Measurements from ENCODE around the gene CPD.
"Not testable (repeated sequence)": the region's sequence is repeated elsewhere in the genome, so short reads cannot be mapped to it uniquely, and the experiment has no call there.

The CPD gene

DNA sequence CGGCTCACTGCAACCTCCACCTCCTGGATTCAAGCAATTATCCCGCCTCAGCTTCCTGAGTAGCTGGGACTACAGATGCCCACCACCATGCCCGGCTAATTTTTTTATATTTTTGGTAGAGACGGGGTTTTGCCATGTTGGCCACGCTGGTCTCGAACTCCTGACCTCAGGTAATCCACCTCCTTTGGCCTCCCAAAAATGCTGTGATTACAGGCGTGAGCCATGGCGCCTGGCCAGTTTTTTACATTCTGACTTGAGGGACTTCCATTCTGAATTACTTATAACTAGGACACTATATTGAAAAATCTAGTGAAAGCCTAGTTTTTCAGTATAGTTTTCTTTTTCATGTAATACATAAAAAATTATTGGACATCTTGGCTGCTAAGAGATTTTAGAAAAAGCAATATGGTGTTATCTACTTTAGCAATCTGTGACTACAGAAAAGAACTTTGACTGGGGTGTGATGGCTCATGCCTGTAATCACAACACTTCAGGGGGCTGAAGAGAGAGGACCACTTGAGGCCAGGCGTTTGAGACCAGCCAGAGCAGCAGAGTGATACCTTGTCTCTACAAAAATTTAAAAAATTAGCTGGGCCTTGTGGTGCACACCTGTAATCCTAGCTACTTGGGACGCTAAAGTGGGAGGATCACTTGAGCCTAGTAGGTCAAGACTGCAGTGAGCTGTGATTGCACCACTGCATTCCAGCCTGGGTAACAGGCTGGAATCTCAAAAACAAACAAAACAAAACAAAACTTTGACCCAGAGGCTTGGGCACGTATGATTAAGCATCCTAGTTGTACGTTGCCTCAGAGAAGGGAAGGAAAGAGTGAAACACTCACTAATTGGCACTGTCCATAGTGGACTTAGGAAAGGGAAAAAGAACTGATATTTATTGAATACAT, 71.6 kb downstream of the CPD start:
- no peaks in the 10 kb centered on the region for H3K27me3 ChIP-seq (ENCODE audit: low read depth, low read length)
- no peak overlapping the region for H2AFZ ChIP-seq (ENCODE audit: low read depth, low read length)
- no peaks in the 10 kb centered on the region for H4K20me1 ChIP-seq (ENCODE audit: insufficient read depth, low read length)
- no peaks in the 10 kb centered on the region for H3K9me3 ChIP-seq (ENCODE audit: insufficient read depth, low read length)
- H3K36me3 ChIP-seq (replicated peaks; ENCODE audit: low read depth, low read length) = peaks cover 5% of the 10 kb centered on the region
- TF ChIP-seq, protein P1, sequence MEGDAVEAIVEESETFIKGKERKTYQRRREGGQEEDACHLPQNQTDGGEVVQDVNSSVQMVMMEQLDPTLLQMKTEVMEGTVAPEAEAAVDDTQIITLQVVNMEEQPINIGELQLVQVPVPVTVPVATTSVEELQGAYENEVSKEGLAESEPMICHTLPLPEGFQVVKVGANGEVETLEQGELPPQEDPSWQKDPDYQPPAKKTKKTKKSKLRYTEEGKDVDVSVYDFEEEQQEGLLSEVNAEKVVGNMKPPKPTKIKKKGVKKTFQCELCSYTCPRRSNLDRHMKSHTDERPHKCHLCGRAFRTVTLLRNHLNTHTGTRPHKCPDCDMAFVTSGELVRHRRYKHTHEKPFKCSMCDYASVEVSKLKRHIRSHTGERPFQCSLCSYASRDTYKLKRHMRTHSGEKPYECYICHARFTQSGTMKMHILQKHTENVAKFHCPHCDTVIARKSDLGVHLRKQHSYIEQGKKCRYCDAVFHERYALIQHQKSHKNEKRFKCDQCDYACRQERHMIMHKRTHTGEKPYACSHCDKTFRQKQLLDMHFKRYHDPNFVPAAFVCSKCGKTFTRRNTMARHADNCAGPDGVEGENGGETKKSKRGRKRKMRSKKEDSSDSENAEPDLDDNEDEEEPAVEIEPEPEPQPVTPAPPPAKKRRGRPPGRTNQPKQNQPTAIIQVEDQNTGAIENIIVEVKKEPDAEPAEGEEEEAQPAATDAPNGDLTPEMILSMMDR (IDR thresholded peaks at IDR 0.05; ENCODE audit: low read depth, low read length) = no peak
- no peak for TF ChIP-seq EZH2phosphoT487 (IDR thresholded peaks at IDR 0.05; ENCODE audit: low read depth)
- H3K4me3 ChIP-seq (ENCODE audit: low read length) = no peak overlapping the region
- no peak overlapping the region for H3K4me2 ChIP-seq (ENCODE audit: low read length)
- no peak overlapping the region for H3K9ac ChIP-seq (ENCODE audit: low read length)
- H3K79me2 ChIP-seq (ENCODE audit: low read length) = no peaks in the 10 kb centered on the region
- H3K4me1 ChIP-seq (ENCODE audit: low read length) = 0 out of 2 replicates have a peak, but pooled peaks cover 2% of the 10 kb centered on the region
- no peak overlapping the region for H3K27ac ChIP-seq (ENCODE audit: low read length)

- Histone ChIP-seq H3K79me2 (ENCODE audit: low read length) (no peaks in the 10 kb centered on the region), H3K4me1 (ENCODE audit: low read length) (0 out of 2 replicates have a peak, but pooled peaks cover 2% of the 10 kb centered on the region), H3K36me3 (replicated peaks; ENCODE audit: low read depth, low read length) (peaks cover 8% of the 10 kb centered on the region), H3K9me3 (ENCODE audit: insufficient read depth, low read length) (no peaks in the 10 kb centered on the region), H3K4me2 (ENCODE audit: low read length) (no peak overlapping the region), H3K27ac (ENCODE audit: low read length) (no peak overlapping the region), H3K27me3 (ENCODE audit: low read depth, low read length) (no peaks in the 10 kb centered on the region), H3K4me3 (ENCODE audit: low read length) (no peak overlapping the region), H2AFZ (ENCODE audit: low read depth, low read length) (no peak overlapping the region), H4K20me1 (ENCODE audit: insufficient read depth, low read length) (no peaks in the 10 kb centered on the region), H3K9ac (ENCODE audit: low read length) (no peak overlapping the region)
- no peak for TF ChIP-seq EZH2phosphoT487 (IDR thresholded peaks at IDR 0.05; ENCODE audit: low read depth)
- TF ChIP-seq, protein P1 (IDR thresholded peaks at IDR 0.05; ENCODE audit: low read depth, low read length) = no peak
Observed at GRCh38 chr17:30454635-30455034, 75.9 kb downstream of the CPD start.

DNA sequence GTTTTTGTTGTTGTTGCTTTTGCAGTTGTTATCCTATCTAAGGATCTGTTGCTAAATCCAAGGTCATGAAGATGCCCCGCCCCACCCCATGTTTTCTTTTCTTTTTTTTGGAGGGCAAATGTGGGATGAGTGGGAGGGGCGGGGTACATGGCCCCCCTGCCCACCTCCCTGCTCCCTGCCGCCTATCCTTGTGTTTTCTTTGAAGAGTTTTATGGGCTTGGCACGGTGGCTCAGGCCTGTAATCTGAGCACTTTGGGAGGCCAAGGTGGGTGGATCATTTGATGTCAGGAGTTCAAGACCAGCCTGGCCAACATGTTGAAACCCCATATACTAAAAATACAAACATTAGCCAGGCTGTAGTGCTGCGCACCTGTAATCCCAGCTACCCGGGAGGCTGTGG, 79.6 kb downstream of the CPD start:
- H3K27me3 ChIP-seq (ENCODE audit: low read depth, low read length) = no peaks in the 10 kb centered on the region
- H3K4me2 ChIP-seq (ENCODE audit: low read length) = no peak overlapping the region

GRCh38 chr17:30458797-30459413, 80.2 kb downstream of the CPD start:
- not testable (repeated sequence) for H4K20me1 ChIP-seq (ENCODE audit: insufficient read depth, low read length); H3K4me1 ChIP-seq (ENCODE audit: low read length); H3K79me2 ChIP-seq (ENCODE audit: low read length); H3K9ac ChIP-seq (ENCODE audit: low read length); H3K27ac ChIP-seq (ENCODE audit: low read length); H3K4me3 ChIP-seq (ENCODE audit: low read length); H3K27me3 ChIP-seq (ENCODE audit: low read depth, low read length); H2AFZ ChIP-seq (ENCODE audit: low read depth, low read length); H3K4me2 ChIP-seq (ENCODE audit: low read length); H3K9me3 ChIP-seq (ENCODE audit: insufficient read depth, low read length); H3K36me3 ChIP-seq (replicated peaks; ENCODE audit: low read depth, low read length)

More for the DNA sequence above, 79.6 kb downstream of the CPD start:
- Histone ChIP-seq H3K9ac (ENCODE audit: low read length) (no peak overlapping the region), H3K27ac (ENCODE audit: low read length) (no peak overlapping the region), H4K20me1 (ENCODE audit: insufficient read depth, low read length) (no peaks in the 10 kb centered on the region), H3K79me2 (ENCODE audit: low read length) (no peaks in the 10 kb centered on the region), H3K4me1 (ENCODE audit: low read length) (0 out of 2 replicates have a peak, but pooled peaks cover 2% of the 10 kb centered on the region), H3K36me3 (replicated peaks; ENCODE audit: low read depth, low read length) (peaks cover 8% of the 10 kb centered on the region), H3K9me3 (ENCODE audit: insufficient read depth, low read length) (no peaks in the 10 kb centered on the region), H3K4me3 (ENCODE audit: low read length) (no peak overlapping the region), H2AFZ (ENCODE audit: low read depth, low read length) (no peak overlapping the region)
- no peak for TF ChIP-seq EZH2phosphoT487 (IDR thresholded peaks at IDR 0.05; ENCODE audit: low read depth)
- TF ChIP-seq, protein P1 (IDR thresholded peaks at IDR 0.05; ENCODE audit: low read depth, low read length) = no peak

Measured in OCI-LY3 (cell line).